GM21723 (cell line): ENCODE measurements around the gene UCHL1.
"Not testable (repeated sequence)": the region's sequence is repeated elsewhere in the genome, so short reads cannot be mapped to it uniquely, and the experiment has no call there.

Experiments used
- ATAC-seq: cut with Tn5 transposase; IDR thresholded peaks from one replicate; pipeline ENCODE4 v1.9.1; 2021; ENCODE audit warnings: mild to moderate bottlenecking, moderate library complexity; ENCODE audit not compliant: unreplicated experiment

The UCHL1 gene

GRCh38 chr4:41287852-41288251 lies 31.1 kb downstream of the UCHL1 start:
- no peak for ATAC-seq

- no peak for ATAC-seq
Observed at GRCh38 chr4:41288254-41288653, 31.5 kb downstream of the UCHL1 start.

GRCh38 chr4:41290479-41290878 lies 33.8 kb downstream of the UCHL1 start:
- no peak for ATAC-seq

GRCh38 chr4:41294445-41295062 lies 37.8 kb downstream of the UCHL1 start:
- ATAC-seq: no peak

- no peak for ATAC-seq
Observed at GRCh38 chr4:41296995-41297394, 40.3 kb downstream of the UCHL1 start.

GRCh38 chr4:41297832-41298231 lies 41.1 kb downstream of the UCHL1 start:
- no peak for ATAC-seq

GRCh38 chr4:41299486-41299885 lies 42.8 kb downstream of the UCHL1 start:
- ATAC-seq: no peak

- ATAC-seq: no peak
Observed at GRCh38 chr4:41301137-41301536, 44.4 kb downstream of the UCHL1 start.

GRCh38 chr4:41303372-41304118 lies 46.8 kb downstream of the UCHL1 start:
- no peak for ATAC-seq

GRCh38 chr4:41304221-41304620 lies 47.5 kb downstream of the UCHL1 start:
- no peak for ATAC-seq

GRCh38 chr4:41305476-41305875 lies 48.7 kb downstream of the UCHL1 start:
- no peak for ATAC-seq

- no peak for ATAC-seq
Observed at GRCh38 chr4:41307638-41308037, 50.9 kb downstream of the UCHL1 start.

GRCh38 chr4:41308398-41308797 lies 51.7 kb downstream of the UCHL1 start:
- no peak for ATAC-seq

GRCh38 chr4:41315426-41315825 lies 58.7 kb downstream of the UCHL1 start:
- ATAC-seq: not testable (repeated sequence)

- ATAC-seq: no peak
Observed at GRCh38 chr4:41315862-41316261, 59.1 kb downstream of the UCHL1 start.
